ENCODE data around the gene BTBD9. TPM values are rescaled to one million over a fixed set of nuclear protein-coding genes. Genes with fewer than 3 reads are reported as not detected.
"Not testable (repeated sequence)": the region's sequence is repeated elsewhere in the genome, so short reads cannot be mapped to it uniquely, and the experiment has no call there.

Gene BTBD9
- total RNA-seq, 5 donors from 2014 or later (not counting 1 experiment from before 2014, with no cell fraction given) = 29.3 to 67.7 (median 38.1) TPM

DNA sequence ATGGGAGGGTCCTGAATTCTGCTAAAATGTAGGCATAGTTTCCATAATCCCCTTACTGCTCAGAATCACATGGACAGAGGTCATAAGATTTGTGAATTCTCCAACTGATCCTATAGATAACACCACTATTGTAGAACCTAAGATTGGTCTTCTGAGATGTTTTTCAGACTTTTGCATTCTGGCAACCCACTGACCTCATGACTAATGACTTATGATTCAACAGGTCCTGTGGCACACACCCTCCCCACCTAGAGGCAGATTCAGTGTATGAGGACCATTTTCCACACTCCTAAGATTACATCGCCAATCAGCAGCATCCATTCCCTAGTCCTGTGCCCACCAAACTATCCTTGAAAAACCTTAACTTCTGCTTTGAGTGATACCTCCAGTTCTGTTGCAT is 207.2 kb downstream of the BTBD9 start:
- no peaks in the 10 kb centered on the region for H3K27me3 Mint-ChIP-seq
- H3K27ac Mint-ChIP-seq = no peak overlapping the region
- ATAC-seq (replicated peaks in 1 of 4) = no peak
- Histone ChIP-seq H3K27ac (ENCODE audit: low read length) (no peak overlapping the region), H3K36me3 (ENCODE audit: control insufficient read depth in 2 of 2, extremely low read depth in 1 of 2, insufficient read depth in 1 of 2, low read length in 1 of 2) (no peaks in the 10 kb centered on the region), H3K27me3 (replicated peaks in 1 of 2; ENCODE audit: control insufficient read depth in 2 of 2, extremely low read depth in 1 of 2, insufficient read depth in 2 of 2, low read length in 1 of 2) (no peaks in the 10 kb centered on the region), H3K4me1 (ENCODE audit: control insufficient read depth in 1 of 2, extremely low read depth in 1 of 2, insufficient read depth in 2 of 2, low read length in 2 of 2) (no peaks in the 10 kb centered on the region), H3K4me3 (ENCODE audit: control insufficient read depth in 1 of 2, extremely low read depth in 1 of 2, low read length in 1 of 2) (no peak overlapping the region), H3K9me3 (no peaks in the 10 kb centered on the region)
- no peak for DNase-seq
- ChIA-PET POLR2A (interaction anchor here in 1 of 2 donors (0.6 kb wide), 1 partner anchor 28 kb away, joined by 3 read pairs; no protein-coding TSS in a partner anchor), CTCF (no interaction called here)
- H3K9me3 Mint-ChIP-seq = peaks cover 0 to 14% (median 8%) of the 10 kb centered on the region in 3 donors
- peaks cover 8 to 22% (median 12%) of the 10 kb centered on the region in 3 donors for H3K4me1 Mint-ChIP-seq
- H3K36me3 Mint-ChIP-seq = peaks cover 49% of the 10 kb centered on the region
- WGBS (ENCODE audit: insufficient coverage) = no CpG with 5 or more reads among the region's 1 CpG
- H3K4me3 Mint-ChIP-seq = no peak overlapping the region

DNA sequence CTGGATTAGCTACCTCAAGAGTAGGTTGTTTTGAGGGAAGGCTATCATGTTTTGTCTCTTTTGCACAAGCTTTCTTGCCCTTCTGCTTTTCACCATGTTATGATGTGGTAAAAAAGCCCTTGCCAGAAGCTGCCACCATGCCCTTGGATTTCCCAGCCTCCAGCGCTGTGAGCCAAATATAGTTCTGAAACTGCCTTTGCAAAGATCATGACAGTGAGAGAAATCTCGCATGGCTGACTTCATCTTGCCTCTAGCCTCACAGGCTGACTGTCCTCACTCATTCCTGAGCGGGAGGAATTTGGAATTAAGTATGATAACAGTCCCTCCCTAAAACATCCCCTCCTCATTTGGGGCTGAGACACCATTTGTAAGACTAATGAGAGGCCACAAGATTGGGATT is 207.7 kb downstream of the BTBD9 start:
- Mint-ChIP-seq H3K27ac (no peak overlapping the region), H3K4me1 (peaks cover 5 to 23% (median 10%) of the 10 kb centered on the region in 3 donors), H3K36me3 (peaks cover 49% of the 10 kb centered on the region), H3K27me3 (no peaks in the 10 kb centered on the region), H3K9me3 (peaks cover 0 to 14% (median 8%) of the 10 kb centered on the region in 3 donors), H3K4me3 (no peak overlapping the region)
- H3K27me3 ChIP-seq (replicated peaks in 1 of 2; ENCODE audit: control insufficient read depth in 2 of 2, extremely low read depth in 1 of 2, insufficient read depth in 2 of 2, low read length in 1 of 2) = no peaks in the 10 kb centered on the region
- DNase-seq (no peak), ATAC-seq (replicated peaks in 1 of 4) (no peak)
- H3K9me3 ChIP-seq = no peaks in the 10 kb centered on the region
- no peaks in the 10 kb centered on the region for H3K4me1 ChIP-seq (ENCODE audit: control insufficient read depth in 1 of 2, extremely low read depth in 1 of 2, insufficient read depth in 2 of 2, low read length in 2 of 2)
- ChIA-PET CTCF (no interaction called here), POLR2A (interaction anchor here in 1 of 2 donors (0.6 kb wide), 1 partner anchor 29 kb away, joined by 3 read pairs; no protein-coding TSS in a partner anchor)
- H3K36me3 ChIP-seq (ENCODE audit: control insufficient read depth in 2 of 2, extremely low read depth in 1 of 2, insufficient read depth in 1 of 2, low read length in 1 of 2) = no peaks in the 10 kb centered on the region
- H3K27ac ChIP-seq (ENCODE audit: low read length) = no peak overlapping the region
- 100% methylated on average over 1 of the region's 3 CpGs for WGBS (ENCODE audit: insufficient coverage)
- no peak overlapping the region for H3K4me3 ChIP-seq (ENCODE audit: control insufficient read depth in 1 of 2, extremely low read depth in 1 of 2, low read length in 1 of 2)

DNA sequence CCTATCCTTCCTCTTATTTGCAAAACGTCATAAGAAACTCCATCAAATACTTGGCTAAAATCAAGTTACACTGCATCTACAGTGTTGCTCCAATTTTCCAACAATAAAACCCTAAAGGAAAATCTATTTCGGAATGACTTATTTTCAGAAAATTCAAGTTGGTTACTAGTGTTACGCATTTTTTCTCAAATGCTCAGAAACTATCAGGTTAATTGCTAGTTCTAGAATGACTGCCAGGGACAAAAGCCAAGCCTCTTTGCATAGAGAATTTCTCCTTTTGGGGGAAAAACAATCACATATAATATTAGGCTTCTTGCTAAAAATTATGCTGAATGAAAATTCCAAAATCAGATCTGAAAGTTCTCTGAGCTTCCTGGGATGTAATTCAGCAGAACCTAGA is 210.2 kb downstream of the BTBD9 start:
- no peak overlapping the region for H3K4me3 Mint-ChIP-seq
- no peaks in the 10 kb centered on the region for H3K9me3 ChIP-seq
- 100% methylated on average over 2 of the region's 3 CpGs for WGBS (ENCODE audit: insufficient coverage)
- H3K27ac ChIP-seq (ENCODE audit: low read length) = no peak overlapping the region
- H3K36me3 Mint-ChIP-seq = peaks cover 56% of the 10 kb centered on the region
- ATAC-seq (replicated peaks in 1 of 4) (no peak), DNase-seq (no peak)
- no peaks in the 10 kb centered on the region for H3K4me1 ChIP-seq (ENCODE audit: control insufficient read depth in 1 of 2, extremely low read depth in 1 of 2, insufficient read depth in 2 of 2, low read length in 2 of 2)
- H3K9me3 Mint-ChIP-seq = peaks cover 0 to 14% (median 8%) of the 10 kb centered on the region in 3 donors
- POLR2A ChIA-PET = no interaction called here
- CTCF ChIA-PET = no interaction called here
- peaks cover 2 to 19% (median 5%) of the 10 kb centered on the region in 3 donors for H3K4me1 Mint-ChIP-seq
- no peaks in the 10 kb centered on the region for H3K27me3 ChIP-seq (replicated peaks in 1 of 2; ENCODE audit: control insufficient read depth in 2 of 2, extremely low read depth in 1 of 2, insufficient read depth in 2 of 2, low read length in 1 of 2)
- H3K27ac Mint-ChIP-seq = no peak overlapping the region
- H3K4me3 ChIP-seq (ENCODE audit: control insufficient read depth in 1 of 2, extremely low read depth in 1 of 2, low read length in 1 of 2) = no peak overlapping the region
- H3K27me3 Mint-ChIP-seq = no peaks in the 10 kb centered on the region
- H3K36me3 ChIP-seq (ENCODE audit: control insufficient read depth in 2 of 2, extremely low read depth in 1 of 2, insufficient read depth in 1 of 2, low read length in 1 of 2) = no peaks in the 10 kb centered on the region

DNA sequence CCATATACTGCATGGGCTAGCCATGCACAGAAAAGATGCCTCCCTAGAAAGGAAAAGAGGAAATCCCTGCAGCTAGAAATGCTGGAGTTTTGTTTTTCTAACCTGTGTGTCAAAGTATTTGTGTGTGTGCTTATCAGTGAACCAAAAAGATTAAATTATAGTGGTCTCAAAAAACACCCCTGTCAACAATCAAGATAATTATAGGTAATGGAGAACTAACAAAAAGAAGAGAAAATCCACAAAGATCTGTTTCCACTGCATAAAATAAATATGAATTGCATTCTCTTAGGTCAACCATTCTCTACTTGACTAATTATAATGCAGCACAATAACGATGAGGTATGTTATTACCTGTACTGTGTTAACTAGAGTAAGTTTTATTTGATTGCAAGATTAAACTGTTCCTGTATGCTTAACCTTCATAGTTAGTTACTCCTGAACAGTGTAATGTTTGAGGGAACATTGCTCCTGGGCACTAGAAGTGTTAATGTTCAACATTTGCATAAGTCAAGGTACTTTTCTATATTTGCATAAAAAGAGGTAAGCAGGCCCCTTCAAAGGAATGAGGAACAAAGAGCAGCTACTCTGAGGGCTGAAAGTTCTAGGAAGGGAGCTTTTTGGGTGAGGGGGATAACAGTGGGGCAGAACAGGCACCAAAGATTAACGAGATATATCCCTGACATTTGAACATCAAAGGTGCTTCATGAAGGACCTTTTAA is 212.1 kb downstream of the BTBD9 start:
- peaks cover 39% of the 10 kb centered on the region for H3K36me3 Mint-ChIP-seq
- no peaks in the 10 kb centered on the region for H3K9me3 ChIP-seq
- no peak for DNase-seq
- no peaks in the 10 kb centered on the region for H3K27me3 ChIP-seq (replicated peaks in 1 of 2; ENCODE audit: control insufficient read depth in 2 of 2, extremely low read depth in 1 of 2, insufficient read depth in 2 of 2, low read length in 1 of 2)
- no peaks in the 10 kb centered on the region for H3K27me3 Mint-ChIP-seq
- no peaks in the 10 kb centered on the region for H3K4me1 ChIP-seq (ENCODE audit: control insufficient read depth in 1 of 2, extremely low read depth in 1 of 2, insufficient read depth in 2 of 2, low read length in 2 of 2)
- H3K4me1 Mint-ChIP-seq = peaks cover 0 to 10% (median 2%) of the 10 kb centered on the region in 3 donors
- H3K9me3 Mint-ChIP-seq = peaks cover 0 to 4% (median 0%) of the 10 kb centered on the region in 3 donors
- ChIA-PET POLR2A (interaction anchor here in 1 of 2 donors (0.5 kb wide), 1 partner anchor 912 kb away, joined by 3 read pairs; no protein-coding TSS in a partner anchor), CTCF (no interaction called here)
- no peak overlapping the region for H3K27ac ChIP-seq (ENCODE audit: low read length)
- H3K27ac Mint-ChIP-seq = no peak overlapping the region
- WGBS (ENCODE audit: insufficient coverage) = 67% methylated on average over 1 of the region's 2 CpGs
- H3K4me3 ChIP-seq (ENCODE audit: control insufficient read depth in 1 of 2, extremely low read depth in 1 of 2, low read length in 1 of 2) = no peak overlapping the region
- no peak overlapping the region for H3K4me3 Mint-ChIP-seq
- no peak for ATAC-seq (replicated peaks in 1 of 4)
- no peaks in the 10 kb centered on the region for H3K36me3 ChIP-seq (ENCODE audit: control insufficient read depth in 2 of 2, extremely low read depth in 1 of 2, insufficient read depth in 1 of 2, low read length in 1 of 2)

DNA sequence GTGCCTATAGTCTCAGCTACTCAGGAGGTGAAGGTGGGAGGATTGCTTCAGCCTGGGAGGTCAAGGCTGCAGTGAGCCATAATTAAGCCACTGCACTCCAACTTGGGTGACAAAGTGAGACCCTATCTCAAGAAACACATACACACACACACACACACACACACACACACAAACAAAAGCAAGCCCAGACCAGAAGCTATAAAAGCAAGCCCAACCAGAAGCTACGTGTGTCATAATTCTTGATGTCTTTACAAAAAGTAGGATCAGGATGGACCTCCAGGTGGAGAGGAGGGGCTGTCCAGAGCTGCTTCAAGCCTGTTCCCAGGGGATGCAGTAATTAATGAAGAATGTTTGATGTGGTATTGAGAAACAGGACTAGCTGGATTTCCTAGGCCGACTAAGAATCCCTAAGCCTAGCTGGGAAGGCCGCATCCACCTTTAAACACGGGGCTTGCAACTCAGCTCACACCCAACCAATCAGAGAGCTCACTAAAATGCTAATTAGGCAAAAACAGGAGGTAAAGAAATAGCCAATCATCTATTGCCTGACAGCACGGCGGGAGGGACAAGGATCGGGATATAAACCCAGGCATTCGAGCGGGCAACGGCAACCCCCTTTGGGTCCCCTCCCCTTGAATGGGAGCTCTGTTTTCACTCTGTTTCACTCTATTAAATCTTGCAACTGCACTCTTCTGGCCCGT is 213.8 kb downstream of the BTBD9 start:
- H3K27ac Mint-ChIP-seq; H3K4me3 Mint-ChIP-seq; DNase-seq; POLR2A ChIA-PET; H3K4me3 ChIP-seq (ENCODE audit: control insufficient read depth in 1 of 2, extremely low read depth in 1 of 2, low read length in 1 of 2); ATAC-seq (replicated peaks in 1 of 4); H3K9me3 ChIP-seq; H3K27me3 ChIP-seq (replicated peaks in 1 of 2; ENCODE audit: control insufficient read depth in 2 of 2, extremely low read depth in 1 of 2, insufficient read depth in 2 of 2, low read length in 1 of 2); H3K36me3 ChIP-seq (ENCODE audit: control insufficient read depth in 2 of 2, extremely low read depth in 1 of 2, insufficient read depth in 1 of 2, low read length in 1 of 2); H3K27ac ChIP-seq (ENCODE audit: low read length); H3K9me3 Mint-ChIP-seq; H3K27me3 Mint-ChIP-seq; H3K4me1 Mint-ChIP-seq; H3K4me1 ChIP-seq (ENCODE audit: control insufficient read depth in 1 of 2, extremely low read depth in 1 of 2, insufficient read depth in 2 of 2, low read length in 2 of 2): not testable (repeated sequence)
- WGBS (ENCODE audit: insufficient coverage) = 90% methylated on average over 9 of the region's 11 CpGs
- CTCF ChIA-PET = interaction anchor here in 1 of 2 donors (0.6 kb wide), 1 partner anchor 93 kb away, joined by 5 read pairs; no protein-coding TSS in a partner anchor
- peaks cover 28% of the 10 kb centered on the region for H3K36me3 Mint-ChIP-seq

GRCh38 chr6:38423746-38424145 is 216.0 kb downstream of the BTBD9 start:
- CTCF ChIA-PET = no interaction called here
- POLR2A ChIA-PET = no interaction called here
- peaks cover 0 to 6% (median 0%) of the 10 kb centered on the region in 3 donors for H3K4me1 Mint-ChIP-seq
- Histone ChIP-seq H3K9me3 (no peaks in the 10 kb centered on the region), H3K36me3 (ENCODE audit: control insufficient read depth in 2 of 2, extremely low read depth in 1 of 2, insufficient read depth in 1 of 2, low read length in 1 of 2) (no peaks in the 10 kb centered on the region), H3K4me3 (ENCODE audit: control insufficient read depth in 1 of 2, extremely low read depth in 1 of 2, low read length in 1 of 2) (no peak overlapping the region), H3K4me1 (ENCODE audit: control insufficient read depth in 1 of 2, extremely low read depth in 1 of 2, insufficient read depth in 2 of 2, low read length in 2 of 2) (no peaks in the 10 kb centered on the region), H3K27me3 (replicated peaks in 1 of 2; ENCODE audit: control insufficient read depth in 2 of 2, extremely low read depth in 1 of 2, insufficient read depth in 2 of 2, low read length in 1 of 2) (no peaks in the 10 kb centered on the region), H3K27ac (ENCODE audit: low read length) (no peak overlapping the region)
- no peak overlapping the region for H3K4me3 Mint-ChIP-seq
- no peaks in the 10 kb centered on the region for H3K9me3 Mint-ChIP-seq
- H3K27ac Mint-ChIP-seq = no peak overlapping the region
- ATAC-seq (replicated peaks in 1 of 4) (no peak), DNase-seq (no peak)
- no CpG with 5 or more reads among the region's 4 CpGs for WGBS (ENCODE audit: insufficient coverage)
- peaks cover 19% of the 10 kb centered on the region for H3K36me3 Mint-ChIP-seq
- no peaks in the 10 kb centered on the region for H3K27me3 Mint-ChIP-seq

Measured in T-cell (primary cell).